Tibial artery (tissue), 4 donors: ENCODE measurements around the gene IPCEF1.

Source experiments
- DNase-seq, 2 donors: peaks; one replicate each; pipeline ENCODE4 v3.0.0-alpha.2; 2019
- H3K27ac ChIP-seq, 2 donors: fragments of 200-600 bp; sonication (generic) in 1 of 2; 1 replicate in 1 of 2; 2 replicates in 1 of 2; pipeline ENCODE4 v1.5.1; 2018 to 2019; ENCODE audit warnings: mild to moderate bottlenecking in 1 of 2
- H3K27me3 ChIP-seq, 2 donors: fragments of 200-600 bp; sonication (generic) in 1 of 2; one replicate each; pipeline versions ENCODE4 v1.5.1 to v1.6.0; 2016 to 2019
- H3K36me3 ChIP-seq, 3 donors: fragments of 200-600 bp; sonication (generic) in 2 of 3; one replicate each; pipeline ENCODE4 v1.5.1; 2016 to 2019; ENCODE audit warnings: mild to moderate bottlenecking in 2 of 3
- H3K4me1 ChIP-seq, 4 donors: fragments of 200-600 bp; sonication (generic) in 2 of 4; 1 replicate in 3 of 4; 2 replicates in 1 of 4; pipeline ENCODE4 v1.5.1; 2016 to 2019
- H3K4me3 ChIP-seq, 2 donors: fragments of 200-600 bp; sonication (generic) in 1 of 2; 1 replicate in 1 of 2; 2 replicates in 1 of 2; pipeline ENCODE4 v1.5.1; 2018 to 2019; ENCODE audit warnings: mild to moderate bottlenecking in 2 of 2
- H3K9me3 ChIP-seq, 3 donors: fragments of 200-600 bp; sonication (generic) in 1 of 3; one replicate each; pipeline ENCODE4 v1.5.1; 2016 to 2019
- CTCF ChIP-seq, 2 experiments: fragments of 200-600 bp in 1 of 2; fragments of 450-650 bp in 1 of 2; IDR thresholded peaks; one replicate each; pipeline ENCODE4 v1.5.1; 2017 to 2019; ENCODE audit warnings: antibody characterized with exemption in 2 of 2, mild to moderate bottlenecking in 1 of 2, moderate library complexity in 1 of 2
- intact Hi-C: fragments of 100-400 bp; cut with DNase I; formaldehyde crosslinking; loops from one replicate; pipeline ENCODE4 v1.15.0; 2023; ENCODE audit warnings: low total_unique reads

The IPCEF1 gene

GRCh38 chr6:154363821-154364220 lies 7.2 kb upstream of the IPCEF1 start:
- TF ChIP-seq CTCF (IDR thresholded peaks at IDR 0.05), result no peak
- no peaks in the 10 kb centered on the region for H3K4me1 ChIP-seq
- H3K36me3 ChIP-seq, result no peaks in the 10 kb centered on the region
- H3K27ac ChIP-seq, result no peak overlapping the region
- no peak for DNase-seq
- H3K4me3 ChIP-seq, result no peak overlapping the region
- no peaks in the 10 kb centered on the region for H3K9me3 ChIP-seq
- H3K27me3 ChIP-seq, result no peaks in the 10 kb centered on the region
- intact Hi-C loops, result no loop called here

- no peak for DNase-seq
These were observed 4.9 kb upstream of the IPCEF1 start for GRCh38 chr6:154361476-154361875.

GRCh38 chr6:154360476-154360875 lies 3.9 kb upstream of the IPCEF1 start:
- Histone ChIP-seq H3K36me3 (no peaks in the 10 kb centered on the region), H3K4me1 (no peaks in the 10 kb centered on the region), H3K9me3 (no peaks in the 10 kb centered on the region), H3K4me3 (no peak overlapping the region), H3K27ac (no peak overlapping the region), H3K27me3 (no peaks in the 10 kb centered on the region)
- TF ChIP-seq CTCF (IDR thresholded peaks at IDR 0.05), result no peak
- intact Hi-C loops, result no loop called here
- DNase-seq, result no peak

More at GRCh38 chr6:154361476-154361875, 4.9 kb upstream of the IPCEF1 start:
- intact Hi-C loops, result no loop called here
- Histone ChIP-seq H3K4me3 (no peak overlapping the region), H3K27me3 (no peaks in the 10 kb centered on the region), H3K4me1 (no peaks in the 10 kb centered on the region), H3K9me3 (no peaks in the 10 kb centered on the region), H3K36me3 (no peaks in the 10 kb centered on the region), H3K27ac (no peak overlapping the region)
- no peak for TF ChIP-seq CTCF (IDR thresholded peaks at IDR 0.05)

- no peak overlapping the region for H3K4me3 ChIP-seq
- H3K36me3 ChIP-seq, result no peaks in the 10 kb centered on the region
- H3K27ac ChIP-seq, result no peak overlapping the region
- no peaks in the 10 kb centered on the region for H3K27me3 ChIP-seq
- no peak for TF ChIP-seq CTCF (IDR thresholded peaks at IDR 0.05)
- H3K9me3 ChIP-seq, result no peaks in the 10 kb centered on the region
- no peak for DNase-seq
- H3K4me1 ChIP-seq, result no peaks in the 10 kb centered on the region
- intact Hi-C loops, result no loop called here
These were observed 3.1 kb upstream of the IPCEF1 start for GRCh38 chr6:154359679-154360078.

- H3K27me3 ChIP-seq, result no peaks in the 10 kb centered on the region
- no peak for TF ChIP-seq CTCF (IDR thresholded peaks at IDR 0.05)
- H3K27ac ChIP-seq, result no peak overlapping the region
- no peak for DNase-seq
- no peaks in the 10 kb centered on the region for H3K9me3 ChIP-seq
- H3K36me3 ChIP-seq, result no peaks in the 10 kb centered on the region
- no peak overlapping the region for H3K4me3 ChIP-seq
- intact Hi-C loops, result no loop called here
- H3K4me1 ChIP-seq, result no peaks in the 10 kb centered on the region
These were observed 2.6 kb upstream of the IPCEF1 start for GRCh38 chr6:154359161-154359574.

- Histone ChIP-seq H3K27me3 (no peaks in the 10 kb centered on the region), H3K4me1 (no peaks in the 10 kb centered on the region), H3K9me3 (no peaks in the 10 kb centered on the region), H3K36me3 (no peaks in the 10 kb centered on the region), H3K27ac (no peak overlapping the region), H3K4me3 (no peak overlapping the region)
- intact Hi-C loops, result no loop called here
- no peak for TF ChIP-seq CTCF (IDR thresholded peaks at IDR 0.05)
- no peak for DNase-seq
These were observed 1.5 kb upstream of the IPCEF1 start for GRCh38 chr6:154358019-154358545.
